ENCODE results near the gene SPR. TPM values are rescaled to one million over a fixed set of nuclear protein-coding genes. Genes with fewer than 3 reads are reported as not detected.

SPR gene
- total RNA-seq, 4 donors from 2014 or later, result 83.8 to 431 (median 98.0) TPM

DNA sequence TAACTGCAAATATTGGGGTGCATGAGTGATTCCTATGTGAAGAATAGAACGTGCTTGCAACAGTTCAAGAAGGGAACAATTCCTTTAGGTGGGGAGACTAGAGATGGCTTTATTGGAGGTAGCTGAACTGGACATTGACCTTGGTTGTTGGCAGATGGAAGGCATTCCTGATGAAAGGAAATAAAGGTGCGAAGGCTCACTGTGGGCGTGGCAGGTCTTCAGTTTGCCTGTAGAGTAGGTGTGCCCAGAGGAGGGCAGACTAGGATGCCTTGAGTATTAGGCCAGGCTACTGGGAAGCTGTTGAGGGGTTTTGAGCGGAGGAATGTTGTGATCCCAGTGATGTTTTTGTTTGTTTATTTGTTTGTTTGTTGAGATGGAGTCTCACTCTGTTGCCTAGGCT is 2.8 kb downstream of the SPR start:
- H3K27me3 ChIP-seq, result peaks cover 13% of the 10 kb centered on the region
- H3K27ac ChIP-seq, result no peak overlapping the region
- no peak overlapping the region for H3K4me3 ChIP-seq
- in situ Hi-C loops (cut with MboI; ENCODE audit: low pct_ligation_motif_present in 1 of 4, low pct_unique_long_range_greater_than_20kb in 1 of 4, low sequenced_read_pairs in 3 of 4) (loop anchor here in 2 of 4 donors (25.0 kb wide), 2 partner anchors 272 to 297 kb away; no protein-coding TSS in a partner anchor), intact Hi-C loops (cut with DNase I; ENCODE audit: low total_unique reads) (loop anchor here (5.0 to 10.0 kb wide), 2 partner anchors 82 to 285 kb away; no protein-coding TSS in a partner anchor)
- H3K36me3 ChIP-seq, result peaks cover 0 to 9% (median 2%) of the 10 kb centered on the region in 4 donors
- H3K4me1 ChIP-seq, result peaks cover 5 to 44% (median 27%) of the 10 kb centered on the region in 4 donors
- peak; percentile 74 for DNase-seq
- WGBS, 2 donors (ENCODE audit: low coverage in 1 of 2), result 68 to 78% methylated on average over 3 to 4 of the region's 4 CpGs
- TF ChIP-seq CTCF (IDR thresholded peaks at IDR 0.05) (no peak), POLR2AphosphoS5 (IDR thresholded peaks at IDR 0.05) (peak in 1 of 3 donors; percentile 19)
- H3K9me3 ChIP-seq, result no peaks in the 10 kb centered on the region

DNA sequence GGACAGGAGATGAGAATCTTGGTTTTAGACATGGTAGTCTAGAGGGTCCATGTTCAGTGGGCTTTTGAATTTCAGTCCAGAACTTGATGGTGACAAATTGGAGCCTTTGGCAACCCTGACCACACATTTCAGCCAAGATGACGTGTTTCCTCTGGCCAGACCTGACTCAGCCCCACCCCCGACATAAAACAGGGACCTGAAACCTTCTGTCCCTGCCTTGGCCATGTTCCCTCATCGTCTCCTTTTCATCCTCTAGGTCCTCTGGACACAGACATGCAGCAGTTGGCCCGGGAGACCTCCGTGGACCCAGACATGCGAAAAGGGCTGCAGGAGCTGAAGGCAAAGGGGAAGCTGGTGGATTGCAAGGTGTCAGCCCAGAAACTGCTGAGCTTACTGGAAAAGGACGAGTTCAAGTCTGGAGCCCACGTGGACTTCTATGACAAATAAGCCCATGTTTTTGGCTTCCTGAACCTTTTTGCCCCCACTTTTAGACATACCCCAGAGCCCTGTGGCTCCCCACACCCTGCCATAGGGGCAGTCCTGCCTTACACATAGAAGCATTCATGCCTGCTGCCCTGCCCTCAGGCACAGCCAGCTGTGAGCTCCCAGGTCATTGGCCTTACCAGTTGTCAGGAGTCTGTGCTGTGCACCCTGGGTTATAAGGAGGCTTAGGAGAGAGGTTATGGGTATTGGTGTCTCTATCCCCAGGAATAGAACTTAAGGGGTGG is 4.0 kb downstream of the SPR start:
- intact Hi-C loops (cut with DNase I; ENCODE audit: low total_unique reads) (loop anchor here (5.0 to 10.0 kb wide), 2 partner anchors 81 to 284 kb away; no protein-coding TSS in a partner anchor), in situ Hi-C loops (cut with MboI; ENCODE audit: low pct_ligation_motif_present in 1 of 4, low pct_unique_long_range_greater_than_20kb in 1 of 4, low sequenced_read_pairs in 3 of 4) (loop anchor here in 2 of 4 donors (25.0 kb wide), 2 partner anchors 271 to 296 kb away; no protein-coding TSS in a partner anchor)
- Histone ChIP-seq H3K27ac (no peak overlapping the region), H3K9me3 (no peaks in the 10 kb centered on the region), H3K4me3 (no peak overlapping the region), H3K4me1 (peaks cover 8 to 56% (median 39%) of the 10 kb centered on the region in 4 donors), H3K36me3 (peaks cover 0 to 9% (median 2%) of the 10 kb centered on the region in 4 donors), H3K27me3 (peaks cover 14% of the 10 kb centered on the region)
- 61 to 73% methylated on average over 2 to 8 of the region's 8 CpGs for WGBS, 2 donors (ENCODE audit: low coverage in 1 of 2)
- no peak for TF ChIP-seq EP300 (IDR thresholded peaks at IDR 0.05; ENCODE audit: low read depth)
- no peak for TF ChIP-seq POLR2A (IDR thresholded peaks at IDR 0.05)
- TF ChIP-seq CTCF (IDR thresholded peaks at IDR 0.05), result no peak
- no peak for TF ChIP-seq POLR2AphosphoS5 (IDR thresholded peaks at IDR 0.05)
- DNase-seq, result no peak

DNA sequence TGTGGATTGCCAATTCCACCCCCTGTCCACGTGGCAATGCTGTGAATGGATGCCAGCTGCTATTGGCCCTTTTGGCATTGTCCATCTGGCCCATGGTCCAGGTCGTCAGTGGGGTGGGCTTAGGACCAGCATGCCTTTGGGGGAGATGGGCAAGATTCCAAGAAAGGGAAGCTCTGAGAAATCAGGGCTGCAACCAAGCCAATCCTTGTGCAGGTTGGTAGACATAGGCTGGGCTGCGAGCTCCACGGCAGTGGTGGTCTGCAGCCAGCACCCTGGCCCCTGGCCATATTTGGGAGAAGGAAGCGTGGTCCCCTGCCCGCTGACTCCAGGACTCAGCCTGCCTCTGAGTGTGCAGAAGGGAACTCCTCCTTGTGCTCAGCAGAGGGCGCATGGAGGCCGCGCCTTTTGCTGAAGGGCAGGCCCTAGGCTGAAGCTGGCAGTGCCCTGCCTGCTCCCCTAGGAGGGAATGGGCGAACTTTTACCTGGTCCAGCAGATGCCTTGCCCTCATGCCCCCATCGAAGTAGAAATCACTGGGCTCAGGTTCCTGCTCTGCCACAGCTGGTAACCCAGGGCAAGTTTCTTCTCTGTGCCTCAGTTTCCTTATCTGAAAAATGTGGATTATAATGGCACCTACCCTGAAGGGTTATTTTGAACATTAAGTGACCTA is 5.4 kb downstream of the SPR start:
- H3K27ac ChIP-seq, result no peak overlapping the region
- H3K36me3 ChIP-seq, result peaks cover 0 to 9% (median 2%) of the 10 kb centered on the region in 4 donors
- peaks cover 13% of the 10 kb centered on the region for H3K27me3 ChIP-seq
- in situ Hi-C loops (cut with MboI; ENCODE audit: low pct_ligation_motif_present in 1 of 4, low pct_unique_long_range_greater_than_20kb in 1 of 4, low sequenced_read_pairs in 3 of 4), result loop anchor here in 2 of 4 donors (25.0 kb wide), 2 partner anchors 270 to 295 kb away; no protein-coding TSS in a partner anchor
- peaks cover 4 to 49% (median 34%) of the 10 kb centered on the region in 4 donors for H3K4me1 ChIP-seq
- DNase-seq, result peak; percentile 76
- no peak overlapping the region for H3K4me3 ChIP-seq
- WGBS, 2 donors (ENCODE audit: low coverage in 1 of 2), result 17% methylated on average over 11 of the region's 11 CpGs; no CpG with 5 or more reads in 1 of the 2 donors
- intact Hi-C loops (cut with DNase I; ENCODE audit: low total_unique reads), result loop anchor here (5.0 to 10.0 kb wide), 2 partner anchors 80 to 282 kb away; no protein-coding TSS in a partner anchor
- H3K9me3 ChIP-seq, result no peaks in the 10 kb centered on the region
- TF ChIP-seq POLR2AphosphoS5 (IDR thresholded peaks at IDR 0.05), result no peak
- TF ChIP-seq CTCF (IDR thresholded peaks at IDR 0.05), result peak; percentile 64 to 86 (median 72)
